HG03196 (cell line): ENCODE results near the gene XKR8.

Experiments used
- ATAC-seq: cut with Tn5 transposase; IDR thresholded peaks from one replicate; pipeline ENCODE4 v1.9.1; 2021; ENCODE audit not compliant: unreplicated experiment

The XKR8 gene

GRCh38 chr1:27959792-27960603 is at the start of gene XKR8:
TSS of gene XKR8 (plus strand) at chr1:27959973. CDS start at chr1:27960070, 97 bp downstream.
- ATAC-seq = peak; percentile 70

GRCh38 chr1:27912429-27912828 is 47.3 kb upstream of the XKR8 start:
- ATAC-seq = no peak

DNA sequence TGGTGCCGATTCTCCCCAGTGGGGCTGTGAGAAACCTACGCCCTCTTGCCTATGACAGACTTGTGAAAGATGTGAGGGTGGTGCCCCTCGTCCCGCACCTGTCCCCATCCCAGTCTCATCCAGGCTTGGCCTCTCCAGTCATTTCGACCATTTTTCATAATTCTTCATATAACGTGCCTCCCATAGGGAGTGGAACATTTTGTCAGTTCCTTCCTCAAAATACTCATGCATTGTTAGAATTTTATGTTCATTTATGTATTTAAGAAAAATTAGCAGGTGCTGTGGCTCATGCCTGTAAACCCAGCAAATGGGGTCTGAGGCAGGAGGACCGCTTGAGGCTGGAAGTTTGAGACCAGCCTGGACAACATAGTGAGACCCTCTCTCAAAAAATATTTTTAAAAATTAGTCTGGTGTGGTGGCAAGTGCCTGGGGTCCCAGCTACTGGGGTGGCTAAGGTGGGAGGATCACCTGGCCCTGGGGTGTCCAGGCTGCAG is 44.6 kb upstream of the XKR8 start:
- ATAC-seq = no peak

DNA sequence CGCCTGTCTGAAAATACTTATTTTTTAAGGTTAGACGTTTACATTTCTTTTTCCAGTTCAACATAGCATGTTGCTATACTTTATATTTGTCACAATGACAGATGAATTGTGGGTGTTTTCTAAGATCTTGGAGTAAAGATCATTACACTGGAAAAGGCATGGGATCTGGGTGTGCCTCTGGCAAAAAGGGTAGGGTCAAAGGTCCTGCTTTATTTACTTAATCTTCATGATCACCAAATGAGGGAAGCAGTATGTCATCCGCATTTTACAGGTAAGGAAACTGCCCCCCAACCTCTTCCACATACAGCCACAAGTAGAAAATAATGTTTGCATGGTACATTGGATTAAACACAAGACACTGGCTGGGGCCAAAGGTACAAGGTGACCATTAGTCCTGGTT is 37.5 kb upstream of the XKR8 start:
- no peak for ATAC-seq

- ATAC-seq = no peak
These were observed 31.4 kb upstream of the XKR8 start for GRCh38 chr1:27928216-27928954.

DNA sequence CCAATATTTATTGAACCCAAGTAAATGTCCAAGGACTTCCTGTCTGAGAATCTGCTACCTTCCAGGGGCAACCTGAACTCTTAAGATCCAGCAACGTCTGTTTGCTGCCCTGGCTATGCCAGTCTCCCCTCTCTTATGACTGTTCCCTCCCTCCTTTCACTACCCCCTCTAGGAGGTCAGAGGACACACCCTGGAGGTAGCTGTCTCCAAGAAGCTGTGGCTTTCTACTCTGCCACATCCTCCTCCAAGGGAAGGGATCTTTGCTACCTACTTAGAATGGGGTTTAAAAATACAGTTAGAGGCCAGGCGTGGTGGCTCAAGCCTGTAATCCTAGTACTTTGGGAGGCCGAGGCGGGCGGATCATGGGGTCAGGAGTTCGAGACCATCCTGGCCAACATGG is 28.6 kb upstream of the XKR8 start:
- no peak for ATAC-seq

- ATAC-seq = no peak
These were observed 28.0 kb upstream of the XKR8 start for GRCh38 chr1:27931759-27932158.

DNA sequence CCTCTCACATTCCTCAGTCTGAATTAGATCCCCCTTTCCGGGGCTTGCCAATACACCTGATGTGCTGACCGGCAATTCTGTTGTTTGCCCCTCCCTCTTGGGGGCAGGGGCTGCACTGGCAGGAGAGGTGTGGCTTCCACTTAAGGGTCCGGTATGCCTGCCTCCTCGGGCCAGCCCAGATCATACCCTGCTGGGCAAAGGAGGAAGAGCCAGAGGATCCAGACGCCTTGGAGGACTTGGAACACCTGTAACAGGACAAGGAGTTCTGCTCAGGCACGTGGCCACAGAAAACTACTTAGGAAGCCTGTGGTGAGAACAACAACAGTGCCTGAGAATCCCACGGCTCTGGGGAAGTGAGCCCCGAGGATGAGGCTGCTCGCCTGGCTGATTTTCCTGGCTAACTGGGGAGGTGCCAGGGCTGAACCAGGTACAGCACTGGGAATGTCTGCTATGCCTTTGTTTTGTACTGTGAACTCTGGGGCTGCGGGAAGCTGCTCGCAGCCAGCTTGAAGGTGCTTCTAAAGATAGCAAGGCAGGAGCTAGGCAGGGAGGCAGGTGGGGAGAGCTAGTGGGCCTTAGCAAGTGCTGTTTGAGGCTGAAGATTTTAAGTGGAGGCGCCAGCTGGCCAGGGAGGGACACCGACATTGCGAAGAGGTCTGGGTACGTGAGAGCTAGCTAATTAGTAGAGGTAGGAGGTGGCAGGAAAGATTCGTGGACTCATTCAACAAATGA is 24.8 kb upstream of the XKR8 start, which contains the start of gene SMPDL3B:
SMPDL3B (plus strand) TSS at position 183 of the 732 bp plus-strand sequence; CDS start at position 367, 184 bp downstream.
- ATAC-seq = no peak

DNA sequence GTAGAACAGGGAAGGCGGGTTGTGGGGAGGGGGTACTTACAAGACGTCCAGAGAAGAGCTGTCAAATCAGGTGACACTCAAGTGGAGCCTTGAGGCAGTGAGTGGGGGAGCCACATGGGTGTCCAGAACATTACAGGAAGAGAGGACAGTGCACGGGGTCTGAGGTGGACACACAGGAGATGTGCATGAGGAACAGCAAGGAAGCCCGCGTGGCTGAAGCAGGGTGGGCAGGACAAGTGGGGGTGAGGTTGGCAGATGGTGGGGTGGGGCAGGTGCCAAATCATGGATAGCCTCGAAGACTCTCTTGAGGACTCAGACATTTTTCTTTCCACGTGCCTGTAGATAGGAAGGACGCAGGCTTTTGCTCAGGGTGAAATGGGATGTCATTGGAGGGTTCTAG is 24.1 kb upstream of the XKR8 start:
- no peak for ATAC-seq

- no peak for ATAC-seq
These were observed 23.4 kb upstream of the XKR8 start for GRCh38 chr1:27936370-27936769.

GRCh38 chr1:27937524-27937836 is 22.3 kb upstream of the XKR8 start:
- no peak for ATAC-seq

DNA sequence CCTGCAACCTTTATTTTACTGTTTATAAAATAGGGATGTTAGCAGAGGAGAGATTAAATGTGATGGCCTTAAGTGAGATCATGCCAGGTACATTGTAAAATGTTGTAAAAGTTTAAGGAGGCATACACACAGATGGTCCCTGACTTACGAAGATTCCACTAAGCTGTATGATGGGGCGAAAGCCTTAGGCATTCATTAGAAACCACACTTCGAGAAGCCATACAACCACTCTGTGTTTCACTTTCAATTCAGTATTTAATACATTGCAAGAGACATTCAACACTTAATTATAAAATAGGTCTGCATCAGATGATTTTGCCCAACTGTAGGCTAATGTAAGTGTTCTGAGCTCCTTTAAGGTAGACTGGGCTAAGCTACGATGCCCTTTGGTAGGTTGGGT is 21.3 kb upstream of the XKR8 start:
- ATAC-seq = no peak

GRCh38 chr1:27940297-27940696 is 19.5 kb upstream of the XKR8 start:
- ATAC-seq = no peak

DNA sequence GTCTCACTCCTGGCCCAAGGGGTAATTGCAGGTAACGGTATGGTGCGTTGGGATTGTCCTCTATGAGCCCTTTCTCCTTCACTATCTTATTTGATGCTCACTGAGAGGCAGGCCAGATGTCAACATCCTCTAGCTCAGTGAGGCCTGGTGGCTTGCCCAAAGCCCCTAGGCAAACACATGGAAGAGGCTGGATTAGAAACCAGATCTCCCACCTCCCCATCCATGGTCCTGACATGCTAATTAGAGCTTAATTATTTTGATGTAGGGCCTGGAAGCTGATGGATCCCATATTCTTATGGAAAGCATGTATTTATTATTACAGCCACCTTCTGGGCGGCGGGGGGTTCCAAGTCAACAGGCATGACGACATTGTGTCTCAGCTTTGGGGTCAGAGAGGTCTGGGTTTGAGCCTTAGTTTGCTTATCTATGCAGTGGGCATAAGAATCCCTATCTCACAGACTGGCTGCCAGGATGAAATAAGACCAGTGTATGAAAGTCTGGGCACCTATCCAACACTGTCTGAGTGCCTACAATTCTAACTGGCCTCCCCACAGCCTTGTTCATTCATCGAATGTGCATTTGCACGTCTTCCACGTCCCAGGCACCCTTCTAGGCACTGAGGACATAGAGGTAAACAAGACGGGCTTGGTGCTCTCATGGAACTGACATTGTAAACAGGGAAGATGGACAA is 18.8 kb upstream of the XKR8 start:
- ATAC-seq = no peak

DNA sequence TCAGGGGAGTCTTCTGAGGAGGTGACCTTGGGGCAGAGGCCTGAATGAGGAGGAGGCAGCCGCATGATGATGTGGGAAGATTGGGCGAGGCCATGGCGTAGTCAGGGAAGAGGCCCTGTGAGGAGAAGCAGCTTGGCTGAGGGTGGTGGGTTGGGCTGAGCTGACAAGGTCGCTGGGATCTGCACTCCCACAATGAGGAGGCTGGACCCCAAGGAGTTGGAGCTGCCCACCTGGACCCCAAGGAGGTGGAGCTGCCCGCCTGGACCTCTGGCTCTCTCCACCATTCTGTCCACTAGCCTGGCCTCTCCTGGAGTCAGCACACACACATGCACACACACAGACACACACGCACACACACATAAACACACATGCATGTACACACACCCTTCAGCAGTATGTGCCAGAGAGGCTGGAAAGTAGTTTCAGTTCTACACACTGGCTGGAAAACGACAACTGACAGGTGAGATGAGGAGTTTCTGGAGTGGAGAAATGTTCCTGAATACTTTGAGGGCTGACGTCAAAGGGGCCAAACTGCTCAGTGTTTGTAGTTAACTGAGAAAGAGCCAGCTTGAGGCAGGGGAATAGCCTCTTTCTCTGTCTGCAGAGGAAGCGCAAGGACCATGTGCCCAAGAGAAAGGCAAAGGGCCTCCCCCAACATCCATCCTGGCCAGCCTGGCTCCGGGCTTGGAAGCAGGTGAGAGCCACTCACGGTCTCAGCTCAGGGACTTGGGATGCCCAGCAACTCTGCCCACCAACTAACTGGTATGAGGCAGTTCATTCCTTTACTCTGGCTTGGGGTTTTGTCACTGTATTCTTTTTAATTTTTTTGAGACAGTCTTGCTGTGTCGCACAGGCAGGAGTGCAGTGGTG is 17.9 kb upstream of the XKR8 start:
- ATAC-seq = no peak

DNA sequence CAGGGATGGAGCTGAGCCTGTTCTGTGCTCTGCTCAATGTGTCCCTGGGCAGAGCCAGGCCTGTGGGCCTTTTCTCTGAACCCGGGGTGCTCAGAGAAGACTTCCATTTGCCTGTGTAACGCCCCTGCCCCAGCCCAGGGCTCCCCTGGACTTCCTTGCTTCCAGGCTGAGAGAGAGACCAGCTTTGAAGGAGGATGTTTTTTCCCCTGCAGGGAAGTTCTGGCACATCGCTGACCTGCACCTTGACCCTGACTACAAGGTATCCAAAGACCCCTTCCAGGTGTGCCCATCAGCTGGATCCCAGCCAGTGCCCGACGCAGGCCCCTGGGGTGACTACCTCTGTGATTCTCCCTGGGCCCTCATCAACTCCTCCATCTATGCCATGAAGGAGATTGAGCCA is 14.8 kb upstream of the XKR8 start:
- no peak for ATAC-seq

GRCh38 chr1:27949027-27949426 is 10.7 kb upstream of the XKR8 start:
- ATAC-seq = no peak

GRCh38 chr1:27951396-27951795 is 8.4 kb upstream of the XKR8 start:
- ATAC-seq = no peak

DNA sequence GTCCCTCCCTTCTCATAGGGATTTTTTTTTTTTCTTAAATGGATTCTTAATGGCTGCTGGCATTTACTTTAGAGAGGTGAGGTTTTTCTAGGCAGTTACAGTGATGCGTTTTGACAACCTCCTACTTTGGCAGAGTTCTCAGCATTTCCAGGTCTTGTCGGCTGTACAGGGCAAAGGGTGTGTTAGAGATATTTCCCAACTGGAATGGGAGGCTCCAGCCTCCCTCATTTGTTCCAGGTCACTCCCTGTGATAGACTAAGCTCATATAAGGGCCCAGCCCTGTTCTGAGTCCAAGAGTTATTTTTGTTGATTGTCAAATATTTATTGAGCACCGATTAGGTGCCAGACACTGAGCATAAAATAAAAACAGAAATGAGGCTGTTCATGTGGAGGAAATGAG is 7.6 kb upstream of the XKR8 start:
- ATAC-seq = no peak

- no peak for ATAC-seq
These were observed 5.6 kb upstream of the XKR8 start for GRCh38 chr1:27954186-27954585.
